MCF 10A (cell line): ENCODE measurements around the gene KCNH1. TPM values are rescaled to one million over a fixed set of nuclear protein-coding genes. Genes with fewer than 3 reads are reported as not detected.

Experiments
- BruUV-seq: library from RNA; stranded (reverse); fragments of 400-500 nt; replicated peaks from 2 replicates; lab custom pipeline; 2021; lab: Mats Ljungman, UMichigan
- CTCF ChIA-PET: fragments of 300-600 bp; sonication (Branson Sonifier 250); formaldehyde crosslinking; extraction: SDS; loops from one replicate; lab custom pipeline; 2021; ENCODE audit warnings: antibody characterized with exemption, inconsistent platforms; lab: Yijun Ruan, JAX
- POLR2A ChIA-PET: fragments of 300-600, 350-650 bp; sonication (Branson Sonifier 250); formaldehyde crosslinking; extraction: SDS; loops from one replicate; lab custom pipeline; 2020; ENCODE audit warnings: antibody characterized with exemption, inconsistent platforms; lab: Yijun Ruan, JAX
- DNase-seq: peaks from one replicate; pipeline ENCODE4 v3.0.0-alpha.2; 2018; ENCODE audit not compliant: unreplicated experiment
- H3K27ac Mint-ChIP-seq: one replicate; pipeline ENCODE4 v1.8.0; 2022; ENCODE audit warnings: mild to moderate bottlenecking, low read depth, mixed read lengths; ENCODE audit not compliant: unreplicated experiment
- H3K27me3 Mint-ChIP-seq: one replicate; pipeline ENCODE4 v1.8.0; 2022; ENCODE audit warnings: mixed read lengths; ENCODE audit not compliant: insufficient read depth, unreplicated experiment
- H3K36me3 Mint-ChIP-seq: one replicate; pipeline ENCODE4 v1.8.0; 2022; ENCODE audit warnings: mild to moderate bottlenecking, moderate library complexity, mixed read lengths; ENCODE audit not compliant: insufficient read depth, unreplicated experiment
- H3K4me1 Mint-ChIP-seq: one replicate; pipeline ENCODE4 v1.8.0; 2022; ENCODE audit warnings: mixed read lengths; ENCODE audit not compliant: insufficient read depth, unreplicated experiment
- H3K4me3 Mint-ChIP-seq: one replicate; pipeline ENCODE4 v1.8.0; 2022; ENCODE audit warnings: mild to moderate bottlenecking, moderate library complexity, mixed read lengths; ENCODE audit not compliant: unreplicated experiment
- H3K9me3 Mint-ChIP-seq: one replicate; pipeline ENCODE4 v1.8.0; 2022; ENCODE audit warnings: mixed read lengths; ENCODE audit not compliant: unreplicated experiment
- CTCF ChIP-seq: fragments of 200-600 bp; IDR thresholded peaks from one replicate; pipeline ENCODE4 v1.8.0; 2022; ENCODE audit warnings: antibody characterized with exemption, mild to moderate bottlenecking; ENCODE audit not compliant: unreplicated experiment
- intact Hi-C: fragments of 100-400 bp; cut with micrococcal nuclease; formaldehyde crosslinking; loops from 2 replicates; pipeline ENCODE4 v1.14.1; 2022
- total RNA-seq: library from RNA; stranded (reverse); gene quantifications from 2 replicates; pipeline ENCODE4 v1.2.3, GENCODE V29; 2022

KCNH1 gene
- total RNA-seq, 1 experiment from 2014 or later = 0.19 TPM

DNA sequence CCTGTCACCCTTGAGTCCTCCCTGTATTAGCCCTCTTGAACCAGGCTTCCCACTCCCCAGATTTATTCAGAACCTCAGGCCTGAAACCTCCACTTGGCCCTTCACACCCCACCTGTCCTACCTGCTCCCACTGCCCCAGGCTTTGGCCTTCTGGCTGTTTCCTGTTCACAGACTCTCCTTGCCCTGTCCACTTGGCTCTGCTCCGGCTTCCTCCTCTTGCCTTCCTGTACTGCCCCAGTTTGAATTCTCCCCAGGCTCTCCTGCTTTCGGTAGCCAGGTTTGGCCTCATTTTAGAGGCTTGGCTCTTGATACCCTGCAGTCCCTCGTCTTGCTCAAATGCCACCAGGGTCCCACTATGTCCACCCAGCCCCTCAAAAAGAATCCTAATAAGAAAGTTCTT lies 385.2 kb downstream of the KCNH1 start:
- no peak overlapping the region for H3K27ac Mint-ChIP-seq
- ChIA-PET CTCF (interaction anchor here (0.6 kb wide), 1 partner anchor 152 kb away, joined by 5 read pairs; no protein-coding TSS in a partner anchor), POLR2A (interaction anchor here (0.7 kb wide), 1 partner anchor 31 kb away, joined by 3 read pairs; no protein-coding TSS in a partner anchor)
- no peaks in the 10 kb centered on the region for H3K4me1 Mint-ChIP-seq
- intact Hi-C loops = loop anchor here (10.0 kb wide), 1 partner anchor 304 kb away; no protein-coding TSS in a partner anchor
- H3K4me3 Mint-ChIP-seq = no peak overlapping the region
- no peak for DNase-seq
- H3K27me3 Mint-ChIP-seq = peaks cover 20% of the 10 kb centered on the region
- no TSS peak for BruUV-seq
- H3K36me3 Mint-ChIP-seq = no peaks in the 10 kb centered on the region
- H3K9me3 Mint-ChIP-seq = no peaks in the 10 kb centered on the region
- TF ChIP-seq CTCF = no peak

- TF ChIP-seq CTCF = no peak
- no peak overlapping the region for H3K27ac Mint-ChIP-seq
Measured at GRCh38 chr1:210747890-210748289, 386.1 kb downstream of the KCNH1 start.

GRCh38 chr1:210747112-210747511 lies 386.8 kb downstream of the KCNH1 start:
- intact Hi-C loops = loop anchor here (10.0 kb wide), 1 partner anchor 302 kb away; no protein-coding TSS in a partner anchor
- Mint-ChIP-seq H3K9me3 (no peaks in the 10 kb centered on the region), H3K4me1 (no peaks in the 10 kb centered on the region), H3K36me3 (no peaks in the 10 kb centered on the region), H3K27ac (no peak overlapping the region), H3K4me3 (no peak overlapping the region), H3K27me3 (peaks cover 20% of the 10 kb centered on the region)
- no TSS peak for BruUV-seq
- POLR2A ChIA-PET = no interaction called here
- no peak for TF ChIP-seq CTCF
- DNase-seq = no peak
- CTCF ChIA-PET = interaction anchor here (0.9 kb wide), 1 partner anchor 88 kb away, joined by 3 read pairs; no protein-coding TSS in a partner anchor

More at GRCh38 chr1:210747890-210748289, 386.1 kb downstream of the KCNH1 start:
- ChIA-PET POLR2A (interaction anchor here (0.8 kb wide), 1 partner anchor 553 kb away, joined by 3 read pairs; no protein-coding TSS in a partner anchor), CTCF (no interaction called here)
- no peaks in the 10 kb centered on the region for H3K36me3 Mint-ChIP-seq
- intact Hi-C loops = loop anchor here (10.0 kb wide), 1 partner anchor 303 kb away; no protein-coding TSS in a partner anchor
- no TSS peak for BruUV-seq
- no peaks in the 10 kb centered on the region for H3K4me1 Mint-ChIP-seq
- peaks cover 20% of the 10 kb centered on the region for H3K27me3 Mint-ChIP-seq
- no peaks in the 10 kb centered on the region for H3K9me3 Mint-ChIP-seq
- H3K4me3 Mint-ChIP-seq = no peak overlapping the region
- DNase-seq = peak; percentile 21

DNA sequence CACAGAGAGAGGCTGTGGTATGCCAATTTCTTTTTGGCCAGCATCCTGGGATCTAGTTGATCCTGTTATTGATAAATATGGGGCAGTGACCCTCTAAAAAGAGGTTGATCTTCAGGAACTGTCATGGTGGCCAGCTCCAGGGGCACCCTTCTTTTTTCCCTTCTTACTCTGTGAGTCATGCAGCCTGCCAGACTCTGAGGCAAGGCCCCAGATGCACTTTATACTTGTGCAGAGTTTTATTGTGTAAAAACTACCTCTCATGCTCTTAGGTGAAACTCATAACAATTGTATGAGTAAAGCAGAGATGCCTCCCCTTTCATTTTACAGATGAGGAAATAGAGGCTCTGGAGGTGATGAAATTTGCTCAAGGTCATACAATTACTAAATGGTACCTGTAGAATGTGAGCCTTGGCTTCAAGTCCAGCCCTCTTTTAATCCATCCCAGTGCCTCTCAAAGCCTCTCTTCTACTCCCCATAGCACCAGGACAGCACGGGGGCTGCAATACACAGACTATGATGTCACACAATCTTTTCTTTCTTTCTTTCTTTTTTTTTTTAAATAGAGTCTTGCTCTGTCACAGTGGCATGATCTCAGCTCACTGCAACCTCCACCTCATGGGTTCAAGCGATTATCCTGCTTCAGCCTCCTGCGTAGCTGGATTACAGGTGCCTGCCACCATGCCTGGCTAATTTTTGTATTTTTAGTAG lies 387.8 kb downstream of the KCNH1 start:
- H3K36me3 Mint-ChIP-seq = no peaks in the 10 kb centered on the region
- POLR2A ChIA-PET = interaction anchor here (0.6 kb wide), 1 partner anchor 79 kb away, joined by 3 read pairs; no protein-coding TSS in a partner anchor
- H3K27ac Mint-ChIP-seq = no peak overlapping the region
- no peaks in the 10 kb centered on the region for H3K4me1 Mint-ChIP-seq
- H3K4me3 Mint-ChIP-seq = no peak overlapping the region
- H3K27me3 Mint-ChIP-seq = peaks cover 11% of the 10 kb centered on the region
- BruUV-seq = no TSS peak
- intact Hi-C loops = loop anchor here (10.0 kb wide), 1 partner anchor 301 kb away; no protein-coding TSS in a partner anchor
- no peaks in the 10 kb centered on the region for H3K9me3 Mint-ChIP-seq
- CTCF ChIA-PET = interaction anchor here (0.8 kb wide), 1 partner anchor 21 kb away, joined by 3 read pairs; no protein-coding TSS in a partner anchor
- TF ChIP-seq CTCF = no peak
- peak; percentile 25 for DNase-seq
